Gastroesophageal sphincter (tissue), 3 donors: ENCODE results near the gene FKTN.

Experiments used
- EP300 ChIP-seq: sonication (generic); formaldehyde crosslinking; IDR thresholded peaks from one replicate; pipeline ENCODE4 v1.6.1; 2017; ENCODE audit warnings: antibody characterized with exemption, mild to moderate bottlenecking
- POLR2A ChIP-seq, 2 donors: fragments of 450-650 bp; IDR thresholded peaks; one replicate each; pipeline ENCODE4 v1.6.1; 2017; ENCODE audit warnings: antibody characterized with exemption in 2 of 2, mild to moderate bottlenecking in 2 of 2, moderate library complexity in 1 of 2
- POLR2AphosphoS5 ChIP-seq: sonication (generic); formaldehyde crosslinking; IDR thresholded peaks from one replicate; pipeline ENCODE4 v1.6.1; 2017; ENCODE audit warnings: antibody characterized with exemption
- TF ChIP-seq, protein P1 (sequence below), 4 experiments: fragments of 200-600 bp in 2 of 4; fragments of 450-650 bp in 2 of 4; sonication (generic) in 1 of 4; IDR thresholded peaks; one replicate each; pipeline ENCODE4 v1.5.1; 2017 to 2019; ENCODE audit warnings: antibody characterized with exemption in 4 of 4, mild to moderate bottlenecking in 2 of 4, moderate library complexity in 2 of 4

DNA sequence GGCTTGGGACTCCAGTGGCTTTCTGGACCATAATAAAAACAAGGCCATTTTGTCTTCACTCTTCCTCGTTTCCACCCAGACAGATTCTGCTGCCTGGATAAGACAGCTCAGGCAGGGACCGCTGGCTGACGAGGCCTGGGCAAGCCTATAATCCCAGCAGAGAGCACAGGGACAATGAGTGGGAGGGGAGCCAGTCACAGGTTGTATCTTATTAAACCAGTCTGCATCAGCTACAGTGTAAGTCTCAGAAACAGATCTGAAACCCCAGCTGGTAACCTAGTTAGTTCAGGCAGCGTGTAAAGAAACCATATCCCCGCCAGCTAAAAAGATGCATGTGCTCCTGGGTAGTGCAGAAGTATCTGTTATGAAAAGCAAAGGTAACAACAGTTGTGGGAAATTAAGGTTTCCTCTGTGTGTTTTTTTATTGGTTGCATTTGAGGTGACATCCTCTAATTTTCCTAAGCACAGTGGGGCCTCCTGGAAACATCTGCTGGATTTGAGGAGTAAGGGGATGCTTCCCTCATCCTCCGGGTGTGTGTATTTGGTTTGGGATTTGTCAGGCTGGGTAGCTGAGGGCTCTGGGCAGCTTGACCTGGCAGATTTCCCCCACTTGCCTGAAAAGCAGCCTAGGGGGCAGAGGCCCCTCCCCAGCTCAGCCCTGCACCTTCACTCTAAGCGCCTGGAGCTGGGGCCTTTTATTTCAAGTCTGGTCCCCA lies 89.1 kb downstream of the FKTN start:
- TF ChIP-seq POLR2A (IDR thresholded peaks at IDR 0.05) (no peak), EP300 (no peak), POLR2AphosphoS5 (no peak)
- TF ChIP-seq, protein P1, sequence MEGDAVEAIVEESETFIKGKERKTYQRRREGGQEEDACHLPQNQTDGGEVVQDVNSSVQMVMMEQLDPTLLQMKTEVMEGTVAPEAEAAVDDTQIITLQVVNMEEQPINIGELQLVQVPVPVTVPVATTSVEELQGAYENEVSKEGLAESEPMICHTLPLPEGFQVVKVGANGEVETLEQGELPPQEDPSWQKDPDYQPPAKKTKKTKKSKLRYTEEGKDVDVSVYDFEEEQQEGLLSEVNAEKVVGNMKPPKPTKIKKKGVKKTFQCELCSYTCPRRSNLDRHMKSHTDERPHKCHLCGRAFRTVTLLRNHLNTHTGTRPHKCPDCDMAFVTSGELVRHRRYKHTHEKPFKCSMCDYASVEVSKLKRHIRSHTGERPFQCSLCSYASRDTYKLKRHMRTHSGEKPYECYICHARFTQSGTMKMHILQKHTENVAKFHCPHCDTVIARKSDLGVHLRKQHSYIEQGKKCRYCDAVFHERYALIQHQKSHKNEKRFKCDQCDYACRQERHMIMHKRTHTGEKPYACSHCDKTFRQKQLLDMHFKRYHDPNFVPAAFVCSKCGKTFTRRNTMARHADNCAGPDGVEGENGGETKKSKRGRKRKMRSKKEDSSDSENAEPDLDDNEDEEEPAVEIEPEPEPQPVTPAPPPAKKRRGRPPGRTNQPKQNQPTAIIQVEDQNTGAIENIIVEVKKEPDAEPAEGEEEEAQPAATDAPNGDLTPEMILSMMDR (IDR thresholded peaks at IDR 0.05), result no peak
